Right lobe of liver (tissue), 6 donors: ENCODE data around the gene YWHAG. TPM values are rescaled to one million over a fixed set of nuclear protein-coding genes. Genes with fewer than 3 reads are reported as not detected.
"Not testable (repeated sequence)": the region's sequence is repeated elsewhere in the genome, so short reads cannot be mapped to it uniquely, and the experiment has no call there.

Experiments used
- ATAC-seq, 4 donors: fragments of 200-7000 bp; cut with Tn5 transposase; one replicate each; pipeline ENCODE4 v1.9.1; 2020; ENCODE audit warnings: mild to moderate bottlenecking in 4 of 4, moderate library complexity in 4 of 4
- DNase-seq, 3 donors: peaks; one replicate each; pipeline ENCODE4 v3.0.0-alpha.2; 2020
- H3K27ac ChIP-seq, 3 donors: fragments of 200-600 bp; one replicate each; pipeline ENCODE4 v1.8.0; 2022
- H3K27me3 ChIP-seq, 2 donors: fragments of 200-600 bp; one replicate each; pipeline ENCODE4 v1.8.0; 2022
- H3K36me3 ChIP-seq, 4 donors: fragments of 200-600 bp; sonication (generic) in 1 of 4; one replicate each; pipeline versions ENCODE4 v1.5.1 to v1.8.0; 2017 to 2022; ENCODE audit warnings: control low read depth in 1 of 4
- H3K4me1 ChIP-seq, 4 donors: fragments of 200-600 bp; sonication (generic) in 1 of 4; one replicate each; pipeline versions ENCODE4 v1.5.1 to v1.8.0; 2017 to 2022; ENCODE audit warnings: control low read depth in 1 of 4
- H3K4me3 ChIP-seq, 3 donors: fragments of 200-600 bp; one replicate each; pipeline ENCODE4 v1.8.0; 2022
- H3K9me3 ChIP-seq, 4 donors: fragments of 200-600 bp; sonication (generic) in 1 of 4; one replicate each; pipeline versions ENCODE4 v1.5.1 to v1.8.0; 2017 to 2022; ENCODE audit warnings: control low read depth in 1 of 4
- POLR2A ChIP-seq: fragments of 450-650 bp; IDR thresholded peaks from one replicate; pipeline ENCODE4 v1.6.1; 2017; ENCODE audit warnings: antibody characterized with exemption, mild to moderate bottlenecking
- WGBS: methylation state at CpG from one replicate; pipeline ENCODE4 v1.1.6; 2018; ENCODE audit warnings: low coverage, low lambda C conversion rate; ENCODE audit not compliant: insufficient coverage; ENCODE audit errors: missing lambda C conversion rate; 5-methylcytosine and 5-hydroxymethylcytosine counted together
- intact Hi-C, 2 donors: fragments of 100-400 bp; cut with DNase I; formaldehyde crosslinking; loops; one replicate each; pipeline versions ENCODE4 v1.11.2 to v1.14.1; 2022
- total RNA-seq, 6 experiments: library from RNA; depleted of rRNA in 2 of 6; stranded (reverse); fragments of >200 nt in 2 of 6; fragmentation: NEBNext Ultra II Directional in 3 of 6; extraction: Animal tissue kit (Norgen Biotek cat#: 25700) in 3 of 6; gene quantifications; one replicate each; pipeline versions ENCODE4 v1.1.0 to v1.2.4, GENCODE V29; 2016 to 2023
- TF ChIP-seq, protein P1 (sequence below), 4 donors: fragments of 200-600 bp in 3 of 4; fragments of 450-650 bp in 1 of 4; IDR thresholded peaks; one replicate each; pipeline versions ENCODE4 v1.5.1 to v1.8.0; 2016 to 2022; ENCODE audit warnings: antibody characterized with exemption in 4 of 4, mild to moderate bottlenecking in 2 of 4
- donor health status: DM: no; HTN: yes; CAD: no.
- donor health status: DM: no; HTN: no; CAD: no.
- donor health status: DM: no; HTN: no; CAD: no.
- donor health status: DM: no; HTN: yes; CAD: no.
- donor health status: DM: no; HTN: yes; CAD: no.

YWHAG gene
- total RNA-seq, 6 experiments from 2014 or later, result 43.5 to 69.1 (median 58.4) TPM

DNA sequence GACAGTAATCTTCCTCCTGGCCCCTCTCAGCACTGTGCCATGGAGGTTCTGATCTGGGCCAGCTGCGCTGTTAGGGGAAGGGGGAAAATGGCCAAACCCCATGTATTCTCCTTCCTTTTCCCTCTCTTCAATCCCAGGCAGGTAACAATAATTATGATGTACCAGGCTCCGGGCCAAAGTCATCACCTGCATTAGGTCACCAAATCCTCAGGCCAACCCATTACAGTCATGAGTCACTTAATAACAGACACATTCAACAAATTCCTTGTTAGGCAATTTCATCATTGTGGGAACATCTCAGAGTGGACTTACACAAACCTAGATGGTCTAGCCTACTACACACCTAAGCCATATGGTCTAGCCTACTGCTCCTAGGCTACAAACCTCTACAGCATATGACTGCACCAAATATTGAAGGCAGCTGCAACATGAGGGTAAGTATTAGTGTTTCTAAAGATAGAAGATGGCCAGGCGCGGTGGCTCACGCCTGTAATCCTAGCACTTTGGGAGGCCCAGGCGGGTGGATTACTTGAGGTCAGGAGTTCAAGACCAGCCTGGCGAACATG is 58.5 kb downstream of the YWHAG start:
- intact Hi-C loops, result no loop called here
- no peak for TF ChIP-seq POLR2A
- no peaks in the 10 kb centered on the region for H3K9me3 ChIP-seq
- no peaks in the 10 kb centered on the region for H3K27me3 ChIP-seq
- peaks cover 0 to 16% (median 8%) of the 10 kb centered on the region in 4 donors for H3K4me1 ChIP-seq
- ATAC-seq (peak in 1 of 4 donors; percentile 4), DNase-seq (no peak)
- H3K36me3 ChIP-seq, result peaks cover 0 to 3% (median 0%) of the 10 kb centered on the region in 4 donors
- H3K27ac ChIP-seq, result peak overlapping the region in 1 of 3 donors; percentile 49
- no peak overlapping the region for H3K4me3 ChIP-seq
- WGBS, result 76% methylated on average over 4 of the region's 7 CpGs

DNA sequence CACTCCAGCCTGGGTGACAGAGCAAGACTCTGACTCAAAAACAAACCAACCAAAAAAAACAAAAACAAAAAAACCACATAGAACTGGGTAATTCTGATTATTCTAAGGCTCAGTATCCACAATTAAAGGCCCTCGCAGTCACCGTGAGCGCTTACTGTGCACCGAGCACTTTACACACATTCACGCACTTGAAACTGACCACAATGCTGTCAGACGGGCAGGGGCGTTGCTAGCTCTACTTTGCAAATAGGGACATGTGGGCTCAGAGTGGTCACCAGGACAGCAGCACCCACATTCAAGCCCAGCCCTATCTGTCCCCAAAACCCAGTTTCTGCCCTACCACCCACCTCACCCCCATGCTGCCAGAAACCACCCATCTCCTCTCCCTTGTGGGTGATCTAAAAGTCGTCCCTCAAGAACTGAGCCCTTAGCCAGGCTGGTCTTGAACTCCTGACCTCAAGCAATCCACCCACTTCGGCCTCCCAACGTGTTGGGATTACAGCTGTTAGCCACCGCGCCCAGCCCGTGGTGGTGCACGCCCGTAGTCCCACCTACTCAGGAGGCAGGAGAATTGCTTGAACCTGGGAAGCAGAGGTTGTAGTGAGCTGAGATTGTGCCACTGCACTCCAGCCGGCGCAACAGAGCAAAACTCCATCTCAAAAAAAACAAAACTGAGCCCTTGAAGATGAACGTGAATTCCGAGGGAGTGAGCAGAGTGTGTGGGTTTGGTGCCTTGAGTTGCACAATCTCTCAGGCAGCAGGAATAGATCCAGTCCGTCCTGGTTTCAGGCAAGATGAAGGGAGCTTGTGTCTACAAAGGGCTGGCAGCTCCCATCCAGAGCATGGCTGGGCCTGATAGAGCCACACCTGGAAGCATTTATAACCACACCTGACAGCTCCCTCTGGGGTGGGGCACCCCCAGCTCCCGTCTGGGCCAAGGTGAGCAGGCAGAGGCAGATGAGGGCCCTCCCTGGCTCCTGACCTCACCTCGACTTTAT is 61.7 kb downstream of the YWHAG start:
- H3K36me3 ChIP-seq, result no peaks in the 10 kb centered on the region
- H3K4me3 ChIP-seq, result no peak overlapping the region
- intact Hi-C loops, result no loop called here
- peak in 2 of 3 donors; percentile 71 to 74 for DNase-seq
- H3K9me3 ChIP-seq, result no peaks in the 10 kb centered on the region
- peak overlapping the region in 2 of 3 donors; percentile 47 to 58 for H3K27ac ChIP-seq
- no peaks in the 10 kb centered on the region for H3K27me3 ChIP-seq
- peaks cover 0 to 14% (median 4%) of the 10 kb centered on the region in 4 donors for H3K4me1 ChIP-seq
- TF ChIP-seq, protein P1, sequence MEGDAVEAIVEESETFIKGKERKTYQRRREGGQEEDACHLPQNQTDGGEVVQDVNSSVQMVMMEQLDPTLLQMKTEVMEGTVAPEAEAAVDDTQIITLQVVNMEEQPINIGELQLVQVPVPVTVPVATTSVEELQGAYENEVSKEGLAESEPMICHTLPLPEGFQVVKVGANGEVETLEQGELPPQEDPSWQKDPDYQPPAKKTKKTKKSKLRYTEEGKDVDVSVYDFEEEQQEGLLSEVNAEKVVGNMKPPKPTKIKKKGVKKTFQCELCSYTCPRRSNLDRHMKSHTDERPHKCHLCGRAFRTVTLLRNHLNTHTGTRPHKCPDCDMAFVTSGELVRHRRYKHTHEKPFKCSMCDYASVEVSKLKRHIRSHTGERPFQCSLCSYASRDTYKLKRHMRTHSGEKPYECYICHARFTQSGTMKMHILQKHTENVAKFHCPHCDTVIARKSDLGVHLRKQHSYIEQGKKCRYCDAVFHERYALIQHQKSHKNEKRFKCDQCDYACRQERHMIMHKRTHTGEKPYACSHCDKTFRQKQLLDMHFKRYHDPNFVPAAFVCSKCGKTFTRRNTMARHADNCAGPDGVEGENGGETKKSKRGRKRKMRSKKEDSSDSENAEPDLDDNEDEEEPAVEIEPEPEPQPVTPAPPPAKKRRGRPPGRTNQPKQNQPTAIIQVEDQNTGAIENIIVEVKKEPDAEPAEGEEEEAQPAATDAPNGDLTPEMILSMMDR (IDR thresholded peaks at IDR 0.05), result no peak
- no peak for TF ChIP-seq POLR2A
- 65% methylated on average over 14 of the region's 22 CpGs for WGBS
- peak; percentile 37 to 66 (median 55) for ATAC-seq

DNA sequence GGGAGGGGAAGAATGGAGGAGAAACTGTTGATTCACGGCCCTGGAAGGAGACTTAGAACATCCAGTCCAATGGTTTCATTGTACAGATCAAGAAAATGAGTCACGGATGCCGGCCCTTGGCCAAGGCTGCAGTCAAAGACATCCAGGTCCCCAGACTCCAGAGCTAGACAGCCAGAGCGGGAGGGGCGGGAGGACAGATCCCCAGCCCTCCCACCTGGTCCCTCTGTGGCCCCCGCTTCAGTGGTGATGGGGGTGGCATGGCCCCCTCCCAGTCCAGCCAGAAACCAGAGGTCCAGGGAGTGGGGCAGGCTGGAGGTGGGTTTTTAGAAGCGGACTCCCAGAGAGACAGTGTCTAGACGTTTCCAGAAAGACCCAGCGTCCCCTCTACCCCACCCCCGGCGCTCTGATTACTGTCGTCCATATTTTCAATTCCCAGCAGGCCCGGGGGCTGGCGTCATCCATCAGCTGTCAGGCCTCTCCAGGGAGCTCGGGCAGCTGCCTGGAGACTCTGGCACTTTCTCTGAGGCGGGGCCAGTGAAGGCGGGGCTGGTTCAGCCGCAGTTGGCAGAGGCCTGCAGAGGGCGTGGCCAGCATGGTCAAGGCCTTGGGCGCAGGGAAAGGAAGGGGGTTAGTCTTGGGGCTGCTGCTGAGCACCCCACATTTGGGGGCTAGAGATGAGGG is 64.3 kb downstream of the YWHAG start:
- 15% methylated on average over 14 of the region's 20 CpGs for WGBS
- Histone ChIP-seq H3K27me3 (no peaks in the 10 kb centered on the region), H3K9me3 (no peaks in the 10 kb centered on the region), H3K27ac (peak overlapping the region; percentile 91 to 95 (median 95)), H3K4me3 (peak overlapping the region in 1 of 3 donors; percentile 15), H3K4me1 (peaks cover 0 to 14% (median 6%) of the 10 kb centered on the region in 4 donors), H3K36me3 (no peaks in the 10 kb centered on the region)
- intact Hi-C loops, result no loop called here
- peak; percentile 77 to 88 (median 83) for ATAC-seq
- peak; percentile 95 to 97 (median 95) for DNase-seq
- TF ChIP-seq, protein P1 (IDR thresholded peaks at IDR 0.05), result no peak
- TF ChIP-seq POLR2A, result peak; percentile 29

DNA sequence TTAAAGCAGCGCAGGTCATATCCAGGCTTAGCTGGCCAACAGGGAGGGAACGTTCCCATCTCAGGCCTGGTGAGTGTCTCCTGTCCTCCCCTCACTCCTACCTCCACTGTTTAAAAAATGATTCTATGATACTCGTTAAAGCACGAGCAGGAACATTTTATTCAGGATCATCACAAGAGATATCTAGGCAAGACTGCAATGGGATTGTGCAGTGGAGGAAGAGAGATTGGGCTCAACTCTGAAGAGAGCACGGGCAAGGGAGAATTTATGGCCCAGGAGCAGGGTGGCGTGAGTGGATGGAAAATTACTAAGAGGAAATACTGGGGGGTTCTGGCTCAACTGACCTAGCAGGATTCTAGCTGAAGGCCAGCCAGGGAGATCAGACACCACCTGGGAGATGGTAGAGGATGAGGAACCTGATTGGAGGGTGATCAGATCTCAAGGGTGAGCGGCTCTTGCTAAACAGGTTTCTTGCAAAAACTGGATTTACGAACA is 65.3 kb downstream of the YWHAG start:
- no peak for TF ChIP-seq POLR2A
- TF ChIP-seq, protein P1 (IDR thresholded peaks at IDR 0.05), result no peak
- no peak overlapping the region for H3K4me3 ChIP-seq
- H3K36me3 ChIP-seq, result no peaks in the 10 kb centered on the region
- H3K9me3 ChIP-seq, result no peaks in the 10 kb centered on the region
- ATAC-seq (no peak), DNase-seq (no peak)
- H3K27me3 ChIP-seq, result no peaks in the 10 kb centered on the region
- intact Hi-C loops, result no loop called here
- 64% methylated on average over 6 of the region's 8 CpGs for WGBS
- peak overlapping the region; percentile 91 to 95 (median 95) for H3K27ac ChIP-seq
- peaks cover 0 to 14% (median 6%) of the 10 kb centered on the region in 4 donors for H3K4me1 ChIP-seq

DNA sequence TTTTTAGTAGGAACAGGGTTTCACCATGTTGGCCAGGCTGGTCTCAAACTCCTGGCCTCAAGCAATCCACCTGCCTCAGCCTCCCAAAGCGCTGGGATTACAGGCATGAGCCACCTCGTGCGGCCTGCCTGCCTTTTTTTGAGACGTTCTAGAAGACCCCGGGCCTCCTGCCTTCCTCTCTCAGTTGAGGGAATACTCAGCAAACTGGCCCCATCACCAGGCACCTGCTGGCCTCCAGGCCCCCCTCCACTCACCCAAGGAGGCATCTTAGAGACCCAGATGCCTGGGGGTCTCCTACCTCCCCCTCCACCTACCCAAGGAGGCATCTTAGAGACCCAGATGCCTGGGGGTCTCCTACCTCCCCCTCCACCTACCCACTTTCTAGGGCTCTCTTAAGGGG is 65.9 kb downstream of the YWHAG start:
- peaks cover 0 to 14% (median 6%) of the 10 kb centered on the region in 4 donors for H3K4me1 ChIP-seq
- H3K9me3 ChIP-seq, H3K36me3 ChIP-seq, DNase-seq, intact Hi-C loops, H3K4me3 ChIP-seq, ATAC-seq, H3K27me3 ChIP-seq: not testable (repeated sequence)
- peak overlapping the region; percentile 91 to 96 (median 95) for H3K27ac ChIP-seq
- 57% methylated on average over 2 of the region's 5 CpGs for WGBS
